GM23248 (cell line): ENCODE measurements around the gene PLPPR2. TPM values are rescaled to one million over a fixed set of nuclear protein-coding genes. Genes with fewer than 3 reads are reported as not detected.
A peak's percentile ranks its signal among the peaks of the same experiment; 100 is the strongest.

Experiments used
- DNase-seq: peaks from one replicate; pipeline ENCODE4 v3.0.0-alpha.2; 2015
- H2AFZ ChIP-seq: fragments of 200-600 bp; sonication (generic); 2 replicates; pipeline ENCODE4 v1.6.1; 2016; ENCODE audit warnings: antibody characterized with exemption
- H3F3A ChIP-seq: fragments of 200-600 bp; sonication (generic); 2 replicates; pipeline ENCODE4 v1.6.1; 2016; ENCODE audit warnings: mild to moderate bottlenecking, antibody characterized with exemption, mixed run types; ENCODE audit not compliant: insufficient read depth
- H3K27ac ChIP-seq: fragments of 200-600 bp; sonication (generic); 2 replicates; pipeline ENCODE4 v1.5.1; 2016; ENCODE audit warnings: mild to moderate bottlenecking
- H3K27me3 ChIP-seq: fragments of 200-600 bp; sonication (generic); replicated peaks from 2 replicates; pipeline ENCODE4 v1.6.1; 2016; ENCODE audit warnings: mild to moderate bottlenecking; ENCODE audit not compliant: insufficient read depth
- H3K36me3 ChIP-seq: fragments of 200-600 bp; sonication (generic); 2 replicates; pipeline ENCODE4 v1.6.1; 2016; ENCODE audit warnings: low read depth, mild to moderate bottlenecking
- H3K4me1 ChIP-seq: fragments of 200-600 bp; sonication (generic); 2 replicates; pipeline ENCODE4 v1.6.1; 2016; ENCODE audit warnings: mild to moderate bottlenecking; ENCODE audit not compliant: insufficient read depth
- H3K4me2 ChIP-seq: fragments of 200-600 bp; sonication (generic); one replicate; pipeline ENCODE4 v1.6.1; 2016; ENCODE audit warnings: mild to moderate bottlenecking; ENCODE audit not compliant: unreplicated experiment
- H3K4me3 ChIP-seq: fragments of 200-600 bp; sonication (generic); 2 replicates; pipeline ENCODE4 v1.5.1; 2016; ENCODE audit warnings: mild to moderate bottlenecking
- H3K79me2 ChIP-seq: fragments of 200-600 bp; sonication (generic); 2 replicates; pipeline ENCODE4 v1.6.1; 2016; ENCODE audit warnings: mild to moderate bottlenecking; ENCODE audit not compliant: insufficient read depth
- H3K9ac ChIP-seq: fragments of 200-600 bp; sonication (generic); 2 replicates; pipeline ENCODE4 v1.6.1; 2016; ENCODE audit warnings: mild to moderate bottlenecking
- H3K9me2 ChIP-seq: fragments of 200-600 bp; sonication (generic); 2 replicates; pipeline ENCODE4 v1.6.1; 2016; ENCODE audit warnings: mixed run types, mild to moderate bottlenecking, moderate library complexity; ENCODE audit not compliant: insufficient read depth
- H3K9me3 ChIP-seq: fragments of 200-600 bp; sonication (generic); one replicate; pipeline ENCODE4 v1.6.1; 2017; ENCODE audit warnings: low read depth
- H4K20me1 ChIP-seq: fragments of 200-600 bp; sonication (generic); 2 replicates; pipeline ENCODE4 v1.6.0; 2016; ENCODE audit not compliant: insufficient read depth
- EZH2 ChIP-seq: fragments of 200-600 bp; sonication (generic); IDR thresholded peaks from 2 replicates; pipeline ENCODE4 v1.6.1; 2018; ENCODE audit warnings: antibody characterized with exemption, mild to moderate bottlenecking; ENCODE audit not compliant: insufficient read depth, poor library complexity, severe bottlenecking
- EZH2phosphoT487 ChIP-seq: fragments of 200-600 bp; sonication (generic); IDR thresholded peaks from 2 replicates; pipeline ENCODE4 v1.6.1; 2018; ENCODE audit warnings: antibody characterized with exemption, moderate library complexity, mild to moderate bottlenecking, low read depth; ENCODE audit not compliant: insufficient read depth
- WGBS, 2 experiments: methylation state at CpG; one replicate each; pipeline ENCODE4 v1.1.6; 2015 to 2017; ENCODE audit warnings: low lambda C conversion rate in 2 of 2, low coverage in 1 of 2; ENCODE audit errors: missing lambda C conversion rate in 2 of 2; 5-methylcytosine and 5-hydroxymethylcytosine counted together
- in situ Hi-C: fragments of 300-500 bp; cut with MboI; formaldehyde crosslinking; loops from 2 replicates; pipeline ENCODE4 v1.15.0; 2020
- polyA plus RNA-seq: library from polyadenylated mRNA; unstranded; fragments of >200 nt; fragmentation: Nextera tagmentation; extraction: Ambion mirVana; gene quantifications from 2 replicates; pipeline ENCODE4 v1.2.1, GENCODE V29; 2016
- total RNA-seq: library from RNA; depleted of rRNA; stranded (reverse); fragments of >200 nt; shearing (Covaris generic); gene quantifications from 2 replicates; pipeline ENCODE4 v1.2.3, GENCODE V29; 2014

PLPPR2 gene
- total and polyA plus RNA-seq, 2 experiments from 2014 or later: 39.7 to 52.0 TPM

DNA sequence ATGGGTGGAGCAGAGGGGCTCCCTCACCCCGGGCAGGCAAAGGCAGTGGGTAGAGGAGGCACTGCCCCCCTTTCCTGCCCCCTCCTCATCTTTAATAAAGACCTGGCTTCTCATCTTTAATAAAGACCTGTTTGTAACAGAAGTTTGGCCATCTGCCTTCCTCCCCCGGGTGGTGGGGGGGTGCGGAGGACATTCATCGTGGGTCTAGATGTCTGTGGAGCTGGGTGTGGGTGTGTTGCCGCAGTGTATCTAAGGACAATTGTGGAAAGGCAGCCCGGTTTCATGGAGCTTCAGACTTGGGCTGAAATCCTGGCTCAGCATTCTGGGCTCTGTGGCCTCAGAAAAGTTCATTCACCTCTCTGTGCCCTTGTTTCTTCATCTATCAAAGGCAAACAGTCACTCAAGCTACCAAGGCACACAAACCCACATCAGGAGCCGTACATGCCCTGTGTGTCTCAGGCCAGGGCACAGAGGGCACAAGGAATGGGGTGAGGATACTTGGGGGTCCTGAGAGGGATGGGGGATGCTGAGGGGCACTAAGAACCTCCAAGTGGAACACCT, 10.4 kb downstream of the PLPPR2 start:
- no peaks in the 10 kb centered on the region for H3K9me3 ChIP-seq
- WGBS, 2 experiments: 56 to 58% methylated on average over 7 of the region's 7 CpGs
- in situ Hi-C loops: no loop called here

DNA sequence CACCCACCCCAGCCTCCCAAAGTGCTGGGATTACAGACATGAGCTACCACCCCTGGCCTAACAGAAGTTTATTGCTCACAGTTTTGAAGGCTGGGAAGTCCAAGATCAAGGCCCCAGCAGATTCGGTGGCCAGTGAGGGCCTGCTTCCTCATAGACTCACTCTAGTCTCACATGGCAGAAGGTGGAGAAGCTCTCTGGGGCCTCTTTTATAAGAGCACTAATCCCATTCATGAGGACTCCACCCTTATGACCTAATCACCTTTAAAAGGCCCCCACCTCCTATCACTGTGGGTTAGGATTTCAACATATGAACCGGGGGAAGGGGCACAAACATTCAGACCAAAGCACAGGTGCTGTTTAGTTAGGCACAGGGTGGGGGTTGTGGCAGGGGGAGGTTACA, 12.3 kb downstream of the PLPPR2 start:
- 48 to 58% methylated on average over 2 of the region's 2 CpGs for WGBS, 2 experiments
- Histone ChIP-seq H3K9me3 (no peaks in the 10 kb centered on the region), H3K27ac (no peak overlapping the region), H3F3A (no peaks in the 10 kb centered on the region), H2AFZ (no peak overlapping the region), H3K4me3 (no peak overlapping the region), H3K36me3 (no peaks in the 10 kb centered on the region), H3K27me3 (no peaks in the 10 kb centered on the region), H3K4me2 (no peak overlapping the region), H3K9me2 (no peaks in the 10 kb centered on the region), H3K79me2 (no peaks in the 10 kb centered on the region), H3K9ac (no peak overlapping the region), H4K20me1 (no peaks in the 10 kb centered on the region), H3K4me1 (no peaks in the 10 kb centered on the region)
- TF ChIP-seq EZH2: no peak
- no peak for TF ChIP-seq EZH2phosphoT487
- no peak for DNase-seq
- in situ Hi-C loops: no loop called here

More for the DNA sequence above, 10.4 kb downstream of the PLPPR2 start:
- H3K79me2 ChIP-seq: no peaks in the 10 kb centered on the region
- TF ChIP-seq EZH2phosphoT487 (no peak), EZH2 (no peak)
- no peaks in the 10 kb centered on the region for H3F3A ChIP-seq
- H3K27ac ChIP-seq: no peak overlapping the region
- no peak overlapping the region for H3K4me3 ChIP-seq
- no peak overlapping the region for H2AFZ ChIP-seq
- H3K9me2 ChIP-seq: no peaks in the 10 kb centered on the region
- H3K4me2 ChIP-seq: no peak overlapping the region
- no peaks in the 10 kb centered on the region for H3K4me1 ChIP-seq
- no peaks in the 10 kb centered on the region for H3K36me3 ChIP-seq
- no peaks in the 10 kb centered on the region for H4K20me1 ChIP-seq
- H3K9ac ChIP-seq: no peak overlapping the region
- DNase-seq: no peak
- H3K27me3 ChIP-seq: no peaks in the 10 kb centered on the region

DNA sequence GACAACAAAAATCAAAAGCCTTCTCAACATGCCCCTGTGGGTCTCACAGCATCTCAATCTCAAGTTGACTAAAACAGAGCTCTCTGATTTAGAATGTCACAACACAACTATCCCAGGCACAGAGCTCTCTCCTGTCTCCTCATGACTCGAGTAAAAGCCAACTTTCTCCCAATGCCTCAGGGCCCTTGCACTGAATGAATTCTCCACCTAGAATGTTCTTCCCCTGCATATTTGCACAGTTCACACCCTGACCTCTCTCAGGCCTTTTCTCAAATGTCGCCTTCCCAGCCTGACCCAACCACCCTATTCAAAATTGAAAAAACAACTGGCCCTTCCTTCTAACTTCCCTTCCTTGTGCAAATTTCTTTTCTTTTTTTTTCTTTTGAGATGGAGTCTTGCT, 15.5 kb downstream of the PLPPR2 start:
- no peaks in the 10 kb centered on the region for H3K36me3 ChIP-seq
- no peaks in the 10 kb centered on the region for H3K27me3 ChIP-seq
- DNase-seq: no peak
- H3K9ac ChIP-seq: no peak overlapping the region
- no peak overlapping the region for H3K4me2 ChIP-seq
- peaks cover 4% of the 10 kb centered on the region; the same call in 1 of the 2 replicates for H3K4me1 ChIP-seq
- no peaks in the 10 kb centered on the region for H3K9me2 ChIP-seq
- TF ChIP-seq EZH2phosphoT487 (no peak), EZH2 (no peak)
- H3K79me2 ChIP-seq: no peaks in the 10 kb centered on the region
- H3F3A ChIP-seq: no peaks in the 10 kb centered on the region
- H3K9me3 ChIP-seq: no peaks in the 10 kb centered on the region
- H3K4me3 ChIP-seq: no peak overlapping the region
- no peak overlapping the region for H3K27ac ChIP-seq
- in situ Hi-C loops: no loop called here
- no peak overlapping the region for H2AFZ ChIP-seq
- WGBS, 2 experiments: 93 to 100% methylated on average over 2 of the region's 2 CpGs
- H4K20me1 ChIP-seq: no peaks in the 10 kb centered on the region

DNA sequence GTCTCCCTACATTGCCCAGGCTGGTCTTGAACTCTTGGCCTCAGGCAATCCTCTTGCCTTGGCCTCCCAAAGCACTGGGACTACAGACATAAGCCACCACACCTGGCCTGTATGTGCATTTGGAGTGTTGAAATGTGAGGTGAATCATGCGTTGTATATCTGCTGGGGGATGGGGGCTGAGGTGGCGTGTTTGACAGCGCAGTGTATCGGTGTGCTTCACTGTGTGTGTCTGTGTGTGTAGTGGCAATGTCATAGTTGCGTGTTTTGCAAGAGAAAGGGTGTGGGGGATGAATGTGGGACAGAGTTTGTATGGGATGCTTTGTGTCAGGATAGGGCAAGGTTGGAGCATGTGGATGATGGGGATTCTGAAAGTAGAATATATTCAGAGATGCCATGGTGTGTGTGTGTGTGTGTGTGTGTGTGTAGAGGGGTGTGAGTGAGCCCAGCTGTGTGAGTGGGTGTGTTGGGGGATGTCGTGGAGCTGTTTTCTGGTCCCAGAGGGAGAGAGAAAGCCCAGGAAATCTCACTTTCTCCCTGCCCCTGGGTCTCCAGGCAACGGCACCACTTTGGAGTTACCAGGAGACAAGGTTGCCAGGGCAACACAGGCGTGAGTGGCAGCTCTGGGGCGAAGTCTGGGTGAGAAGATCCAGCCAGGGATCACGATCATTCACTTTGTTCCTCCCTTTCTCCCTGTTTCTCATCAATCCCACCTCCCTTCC, 18.1 kb downstream of the PLPPR2 start:
- H3K27ac ChIP-seq: no peak overlapping the region
- no peaks in the 10 kb centered on the region for H3K9me2 ChIP-seq
- peak; percentile 42 for DNase-seq
- in situ Hi-C loops: no loop called here
- H3K4me1 ChIP-seq: peaks cover 23% of the 10 kb centered on the region
- no peak overlapping the region for H3K4me2 ChIP-seq
- 20 to 23% methylated on average over 10 of the region's 10 CpGs for WGBS, 2 experiments
- no peaks in the 10 kb centered on the region for H3K9me3 ChIP-seq
- peaks cover 15% of the 10 kb centered on the region for H3F3A ChIP-seq
- no peak for TF ChIP-seq EZH2
- TF ChIP-seq EZH2phosphoT487: no peak
- H2AFZ ChIP-seq: peak overlapping the region; percentile 82; the same call in 1 of the 2 replicates
- H3K4me3 ChIP-seq: no peak overlapping the region; the same call in 1 of the 2 replicates
- no peaks in the 10 kb centered on the region for H3K36me3 ChIP-seq
- H3K79me2 ChIP-seq: no peaks in the 10 kb centered on the region
- H4K20me1 ChIP-seq: no peaks in the 10 kb centered on the region
- H3K9ac ChIP-seq: no peak overlapping the region
- no peaks in the 10 kb centered on the region for H3K27me3 ChIP-seq
